SK-N-SH (cell line): ENCODE measurements around the gene SELENOH.

ENCODE experiments used
- MXI1 ChIP-seq: IDR thresholded peaks from 2 replicates; pipeline ENCODE4 v1.6.1; 2012; ENCODE audit warnings: mild to moderate bottlenecking, low read depth, low read length, improper control_type of control experiment
- RAD21 ChIP-seq: IDR thresholded peaks from 2 replicates; pipeline ENCODE4 v1.6.1; 2012; ENCODE audit warnings: mild to moderate bottlenecking, low read length
- SMC3 ChIP-seq: IDR thresholded peaks from 2 replicates; pipeline ENCODE4 v1.6.1; 2012; ENCODE audit warnings: low read depth, low read length, improper control_type of control experiment
- TF ChIP-seq, protein P1 (sequence below): fragments of 200-600 bp; sonication (generic); IDR thresholded peaks from 2 replicates; pipeline ENCODE4 v1.6.1; 2017; ENCODE audit warnings: antibody characterized with exemption, mild to moderate bottlenecking, moderate library complexity
- TF ChIP-seq, protein P2 (sequence below): IDR thresholded peaks from 2 replicates; pipeline ENCODE4; 2012

DNA sequence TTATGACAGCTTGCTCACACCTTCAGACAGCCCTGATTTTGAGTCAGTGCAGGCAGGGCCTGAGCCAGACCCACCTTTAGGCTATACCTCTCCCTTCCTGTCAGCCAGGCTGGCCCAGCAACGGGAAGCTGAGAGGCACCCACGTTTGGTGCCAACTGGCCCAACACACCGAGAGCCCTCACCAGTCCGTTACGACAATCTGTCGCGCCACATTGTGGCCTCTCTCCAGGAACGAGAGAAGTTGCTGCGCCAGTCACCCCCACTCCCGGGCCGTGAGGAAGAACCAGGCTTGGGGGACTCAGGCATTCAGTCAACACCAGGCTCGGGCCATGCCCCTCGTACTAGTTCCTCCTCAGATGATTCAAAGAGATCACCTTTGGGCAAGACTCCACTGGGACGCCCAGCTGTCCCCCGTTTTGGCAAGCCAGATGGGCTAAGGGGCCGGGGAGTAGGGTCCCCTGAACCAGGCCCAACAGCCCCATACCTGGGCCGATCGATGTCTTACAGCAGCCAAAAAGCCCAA is 42.4 kb upstream of the SELENOH start:
- TF ChIP-seq, protein P1, sequence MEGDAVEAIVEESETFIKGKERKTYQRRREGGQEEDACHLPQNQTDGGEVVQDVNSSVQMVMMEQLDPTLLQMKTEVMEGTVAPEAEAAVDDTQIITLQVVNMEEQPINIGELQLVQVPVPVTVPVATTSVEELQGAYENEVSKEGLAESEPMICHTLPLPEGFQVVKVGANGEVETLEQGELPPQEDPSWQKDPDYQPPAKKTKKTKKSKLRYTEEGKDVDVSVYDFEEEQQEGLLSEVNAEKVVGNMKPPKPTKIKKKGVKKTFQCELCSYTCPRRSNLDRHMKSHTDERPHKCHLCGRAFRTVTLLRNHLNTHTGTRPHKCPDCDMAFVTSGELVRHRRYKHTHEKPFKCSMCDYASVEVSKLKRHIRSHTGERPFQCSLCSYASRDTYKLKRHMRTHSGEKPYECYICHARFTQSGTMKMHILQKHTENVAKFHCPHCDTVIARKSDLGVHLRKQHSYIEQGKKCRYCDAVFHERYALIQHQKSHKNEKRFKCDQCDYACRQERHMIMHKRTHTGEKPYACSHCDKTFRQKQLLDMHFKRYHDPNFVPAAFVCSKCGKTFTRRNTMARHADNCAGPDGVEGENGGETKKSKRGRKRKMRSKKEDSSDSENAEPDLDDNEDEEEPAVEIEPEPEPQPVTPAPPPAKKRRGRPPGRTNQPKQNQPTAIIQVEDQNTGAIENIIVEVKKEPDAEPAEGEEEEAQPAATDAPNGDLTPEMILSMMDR, result no peak
- TF ChIP-seq, protein P2, sequence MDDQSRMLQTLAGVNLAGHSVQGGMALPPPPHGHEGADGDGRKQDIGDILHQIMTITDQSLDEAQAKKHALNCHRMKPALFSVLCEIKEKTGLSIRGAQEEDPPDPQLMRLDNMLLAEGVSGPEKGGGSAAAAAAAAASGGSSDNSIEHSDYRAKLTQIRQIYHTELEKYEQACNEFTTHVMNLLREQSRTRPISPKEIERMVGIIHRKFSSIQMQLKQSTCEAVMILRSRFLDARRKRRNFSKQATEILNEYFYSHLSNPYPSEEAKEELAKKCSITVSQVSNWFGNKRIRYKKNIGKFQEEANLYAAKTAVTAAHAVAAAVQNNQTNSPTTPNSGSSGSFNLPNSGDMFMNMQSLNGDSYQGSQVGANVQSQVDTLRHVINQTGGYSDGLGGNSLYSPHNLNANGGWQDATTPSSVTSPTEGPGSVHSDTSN, result no peak
- no peak for TF ChIP-seq RAD21
- no peak for TF ChIP-seq MXI1
- no peak for TF ChIP-seq SMC3
